GM23248 (cell line): ENCODE data around the gene ZNF219. TPM values are rescaled to one million over a fixed set of nuclear protein-coding genes. Genes with fewer than 3 reads are reported as not detected.
A peak's percentile ranks its signal among the peaks of the same experiment; 100 is the strongest.
"Not testable (repeated sequence)": the region's sequence is repeated elsewhere in the genome, so short reads cannot be mapped to it uniquely, and the experiment has no call there.

Source experiments
- DNase-seq: peaks from one replicate; pipeline ENCODE4 v3.0.0-alpha.2; 2015
- H2AFZ ChIP-seq: fragments of 200-600 bp; sonication (generic); 2 replicates; pipeline ENCODE4 v1.6.1; 2016; ENCODE audit warnings: antibody characterized with exemption
- H3F3A ChIP-seq: fragments of 200-600 bp; sonication (generic); 2 replicates; pipeline ENCODE4 v1.6.1; 2016; ENCODE audit warnings: mild to moderate bottlenecking, antibody characterized with exemption, mixed run types; ENCODE audit not compliant: insufficient read depth
- H3K27ac ChIP-seq: fragments of 200-600 bp; sonication (generic); 2 replicates; pipeline ENCODE4 v1.5.1; 2016; ENCODE audit warnings: mild to moderate bottlenecking
- H3K27me3 ChIP-seq: fragments of 200-600 bp; sonication (generic); replicated peaks from 2 replicates; pipeline ENCODE4 v1.6.1; 2016; ENCODE audit warnings: mild to moderate bottlenecking; ENCODE audit not compliant: insufficient read depth
- H3K36me3 ChIP-seq: fragments of 200-600 bp; sonication (generic); 2 replicates; pipeline ENCODE4 v1.6.1; 2016; ENCODE audit warnings: low read depth, mild to moderate bottlenecking
- H3K4me1 ChIP-seq: fragments of 200-600 bp; sonication (generic); 2 replicates; pipeline ENCODE4 v1.6.1; 2016; ENCODE audit warnings: mild to moderate bottlenecking; ENCODE audit not compliant: insufficient read depth
- H3K4me2 ChIP-seq: fragments of 200-600 bp; sonication (generic); one replicate; pipeline ENCODE4 v1.6.1; 2016; ENCODE audit warnings: mild to moderate bottlenecking; ENCODE audit not compliant: unreplicated experiment
- H3K4me3 ChIP-seq: fragments of 200-600 bp; sonication (generic); 2 replicates; pipeline ENCODE4 v1.5.1; 2016; ENCODE audit warnings: mild to moderate bottlenecking
- H3K79me2 ChIP-seq: fragments of 200-600 bp; sonication (generic); 2 replicates; pipeline ENCODE4 v1.6.1; 2016; ENCODE audit warnings: mild to moderate bottlenecking; ENCODE audit not compliant: insufficient read depth
- H3K9ac ChIP-seq: fragments of 200-600 bp; sonication (generic); 2 replicates; pipeline ENCODE4 v1.6.1; 2016; ENCODE audit warnings: mild to moderate bottlenecking
- H3K9me2 ChIP-seq: fragments of 200-600 bp; sonication (generic); 2 replicates; pipeline ENCODE4 v1.6.1; 2016; ENCODE audit warnings: mixed run types, mild to moderate bottlenecking, moderate library complexity; ENCODE audit not compliant: insufficient read depth
- H3K9me3 ChIP-seq: fragments of 200-600 bp; sonication (generic); one replicate; pipeline ENCODE4 v1.6.1; 2017; ENCODE audit warnings: low read depth
- H4K20me1 ChIP-seq: fragments of 200-600 bp; sonication (generic); 2 replicates; pipeline ENCODE4 v1.6.0; 2016; ENCODE audit not compliant: insufficient read depth
- EZH2 ChIP-seq: fragments of 200-600 bp; sonication (generic); IDR thresholded peaks from 2 replicates; pipeline ENCODE4 v1.6.1; 2018; ENCODE audit warnings: antibody characterized with exemption, mild to moderate bottlenecking; ENCODE audit not compliant: insufficient read depth, poor library complexity, severe bottlenecking
- EZH2phosphoT487 ChIP-seq: fragments of 200-600 bp; sonication (generic); IDR thresholded peaks from 2 replicates; pipeline ENCODE4 v1.6.1; 2018; ENCODE audit warnings: antibody characterized with exemption, moderate library complexity, mild to moderate bottlenecking, low read depth; ENCODE audit not compliant: insufficient read depth
- WGBS, 2 experiments: methylation state at CpG; one replicate each; pipeline ENCODE4 v1.1.6; 2015 to 2017; ENCODE audit warnings: low lambda C conversion rate in 2 of 2, low coverage in 1 of 2; ENCODE audit errors: missing lambda C conversion rate in 2 of 2; 5-methylcytosine and 5-hydroxymethylcytosine counted together
- in situ Hi-C: fragments of 300-500 bp; cut with MboI; formaldehyde crosslinking; loops from 2 replicates; pipeline ENCODE4 v1.15.0; 2020
- polyA plus RNA-seq: library from polyadenylated mRNA; unstranded; fragments of >200 nt; fragmentation: Nextera tagmentation; extraction: Ambion mirVana; gene quantifications from 2 replicates; pipeline ENCODE4 v1.2.1, GENCODE V29; 2016
- total RNA-seq: library from RNA; depleted of rRNA; stranded (reverse); fragments of >200 nt; shearing (Covaris generic); gene quantifications from 2 replicates; pipeline ENCODE4 v1.2.3, GENCODE V29; 2014

The ZNF219 gene
- total and polyA plus RNA-seq, 2 experiments from 2014 or later = 1.6 to 15.9 TPM

DNA sequence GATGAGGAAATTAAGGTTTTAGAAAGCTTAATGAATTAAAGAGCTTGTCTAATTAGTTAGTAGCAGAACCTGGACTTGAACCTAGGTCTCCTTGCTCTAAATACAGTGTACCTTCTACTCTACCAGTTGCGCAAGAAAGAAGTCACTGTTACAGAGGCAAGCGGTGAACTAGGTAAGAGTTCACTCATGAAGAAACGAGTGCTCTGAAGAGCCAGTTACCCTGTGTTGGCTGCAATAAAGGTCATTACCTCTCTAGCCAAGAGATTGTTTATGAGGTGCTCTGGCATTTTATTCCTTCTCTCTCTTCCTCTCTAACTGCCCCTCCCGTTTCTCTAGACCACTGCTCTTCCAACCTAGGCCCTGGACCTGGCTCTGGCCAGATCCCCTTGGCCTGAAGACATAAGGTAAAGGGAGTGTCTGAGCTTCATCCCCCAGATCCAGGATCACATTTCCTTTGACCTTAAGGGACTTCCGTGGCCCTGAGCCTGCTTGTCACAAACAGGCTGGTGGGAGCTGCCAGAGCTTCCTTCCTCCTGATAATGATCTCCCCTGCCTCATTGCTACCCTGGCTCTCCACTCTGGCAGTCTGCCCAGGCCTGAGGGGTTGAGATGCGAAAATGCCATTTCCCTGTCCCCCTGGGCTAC is 54.4 kb downstream of the ZNF219 start:
- H3K36me3 ChIP-seq = no peaks in the 10 kb centered on the region
- no peak for DNase-seq
- H2AFZ ChIP-seq = no peak overlapping the region
- no peaks in the 10 kb centered on the region for H4K20me1 ChIP-seq
- no peak overlapping the region for H3K27ac ChIP-seq
- in situ Hi-C loops = no loop called here
- no peak for TF ChIP-seq EZH2phosphoT487
- no peak for TF ChIP-seq EZH2
- WGBS, 2 experiments = 65 to 66% methylated on average over 6 of the region's 6 CpGs
- peaks cover 28% of the 10 kb centered on the region for H3K4me1 ChIP-seq
- no peaks in the 10 kb centered on the region for H3K9me3 ChIP-seq
- no peaks in the 10 kb centered on the region for H3K9me2 ChIP-seq
- peaks cover 20% of the 10 kb centered on the region for H3F3A ChIP-seq
- H3K4me2 ChIP-seq = no peak overlapping the region
- no peak overlapping the region for H3K4me3 ChIP-seq
- no peaks in the 10 kb centered on the region for H3K79me2 ChIP-seq
- no peak overlapping the region for H3K9ac ChIP-seq
- no peaks in the 10 kb centered on the region for H3K27me3 ChIP-seq

GRCh38 chr14:21043387-21043973 is 55.0 kb downstream of the ZNF219 start:
- TF ChIP-seq EZH2 = no peak
- TF ChIP-seq EZH2phosphoT487 = no peak
- Histone ChIP-seq H3K79me2 (no peaks in the 10 kb centered on the region), H3K27ac (no peak overlapping the region), H3K4me1 (peaks cover 27% of the 10 kb centered on the region), H3K4me3 (no peak overlapping the region), H3K27me3 (no peaks in the 10 kb centered on the region), H2AFZ (no peak overlapping the region), H3K4me2 (no peak overlapping the region), H3K9me2 (no peaks in the 10 kb centered on the region), H3K36me3 (no peaks in the 10 kb centered on the region), H3K9ac (no peak overlapping the region), H3K9me3 (no peaks in the 10 kb centered on the region), H4K20me1 (no peaks in the 10 kb centered on the region), H3F3A (peaks cover 14% of the 10 kb centered on the region)
- in situ Hi-C loops = no loop called here
- DNase-seq = no peak
- 70 to 75% methylated on average over 2 of the region's 2 CpGs for WGBS, 2 experiments

DNA sequence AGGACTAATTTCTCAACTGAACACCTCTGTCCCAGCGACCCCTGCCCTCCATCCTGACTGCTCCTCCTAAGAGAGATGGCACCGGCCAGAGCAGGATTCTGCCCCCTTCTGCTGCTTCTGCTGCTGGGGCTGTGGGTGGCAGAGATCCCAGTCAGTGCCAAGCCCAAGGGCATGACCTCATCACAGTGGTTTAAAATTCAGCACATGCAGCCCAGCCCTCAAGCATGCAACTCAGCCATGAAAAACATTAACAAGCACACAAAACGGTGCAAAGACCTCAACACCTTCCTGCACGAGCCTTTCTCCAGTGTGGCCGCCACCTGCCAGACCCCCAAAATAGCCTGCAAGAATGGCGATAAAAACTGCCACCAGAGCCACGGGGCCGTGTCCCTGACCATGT is 55.5 kb downstream of the ZNF219 start:
- no peak overlapping the region for H3K4me3 ChIP-seq
- H3K36me3 ChIP-seq = no peaks in the 10 kb centered on the region
- H2AFZ ChIP-seq = no peak overlapping the region
- no peaks in the 10 kb centered on the region for H3K27me3 ChIP-seq
- no peak for DNase-seq
- H3K9ac ChIP-seq = no peak overlapping the region
- TF ChIP-seq EZH2phosphoT487 (no peak), EZH2 (no peak)
- no peak overlapping the region for H3K27ac ChIP-seq
- H4K20me1 ChIP-seq = no peaks in the 10 kb centered on the region
- H3K4me1 ChIP-seq = peaks cover 22% of the 10 kb centered on the region
- H3F3A ChIP-seq = peaks cover 9% of the 10 kb centered on the region
- no peaks in the 10 kb centered on the region for H3K9me3 ChIP-seq
- no peak overlapping the region for H3K4me2 ChIP-seq
- WGBS, 2 experiments = 75 to 82% methylated on average over 8 of the region's 8 CpGs
- H3K79me2 ChIP-seq = no peaks in the 10 kb centered on the region
- in situ Hi-C loops = no loop called here
- no peaks in the 10 kb centered on the region for H3K9me2 ChIP-seq

DNA sequence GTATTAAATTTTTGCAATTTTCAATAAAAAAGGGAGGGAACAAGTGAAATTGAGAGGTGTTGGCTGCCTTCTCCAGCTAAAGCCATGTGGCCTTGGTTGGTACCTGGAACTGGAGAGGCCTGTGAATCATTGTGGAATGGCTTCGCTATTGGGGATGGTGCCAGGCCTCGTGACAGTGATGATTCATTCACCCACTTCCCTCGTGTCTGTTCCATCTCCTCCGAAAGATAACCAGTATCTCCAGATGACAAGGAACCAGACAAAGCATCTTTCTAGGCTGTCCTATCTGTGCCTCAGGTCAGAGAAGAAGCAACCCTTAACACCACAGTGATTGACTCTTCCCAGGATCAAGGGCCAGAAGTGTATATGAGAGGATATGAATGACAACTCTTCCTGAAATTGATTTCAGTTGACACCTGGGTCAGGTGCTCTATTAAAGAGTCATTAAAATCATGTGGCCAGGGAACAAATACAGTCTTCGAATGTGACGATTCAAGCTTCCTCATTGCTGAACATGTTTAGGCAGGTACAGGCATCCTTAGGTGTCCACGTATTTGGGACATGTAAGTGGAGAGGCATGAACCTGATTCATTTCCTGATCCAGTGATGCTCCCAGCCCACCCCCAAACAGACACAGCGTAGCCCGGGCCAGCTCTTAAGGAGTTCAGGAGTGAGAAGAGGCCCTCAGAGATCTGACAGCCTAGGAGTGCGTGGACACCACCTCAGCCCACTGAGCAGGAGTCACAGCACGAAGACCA is 56.6 kb downstream of the ZNF219 start, which contains the start of gene RNASE7:
Gene RNASE7 (plus strand): TSS at position 687 of the 758 bp plus-strand sequence. CDS start 631 bp downstream, outside the sequence.
- no peaks in the 10 kb centered on the region for H3K9me3 ChIP-seq
- in situ Hi-C loops = no loop called here

GRCh38 chr14:21040941-21041340 is 57.5 kb downstream of the ZNF219 start:
- H3K36me3 ChIP-seq, H3K9me2 ChIP-seq, H2AFZ ChIP-seq, H3K27me3 ChIP-seq, H3F3A ChIP-seq, DNase-seq, H3K9me3 ChIP-seq, H3K79me2 ChIP-seq, H4K20me1 ChIP-seq, H3K27ac ChIP-seq, H3K4me2 ChIP-seq, H3K9ac ChIP-seq, in situ Hi-C loops, H3K4me3 ChIP-seq: not testable (repeated sequence)
- H3K4me1 ChIP-seq = peaks cover 13% of the 10 kb centered on the region
- 72 to 75% methylated on average over 3 of the region's 3 CpGs for WGBS, 2 experiments

More for the DNA sequence above, 56.6 kb downstream of the ZNF219 start, which contains the start of gene RNASE7:
- Histone ChIP-seq H3K4me2 (no peak within 1 kb of the TSS), H3F3A (no peaks in the 10 kb centered on the region), H2AFZ (no peak within 1 kb of the TSS), H3K4me3 (no peak within 1 kb of the TSS), H3K36me3 (no peaks in the 10 kb centered on the region), H3K4me1 (peaks cover 13% of the 10 kb centered on the region), H3K9ac (no peak within 1 kb of the TSS), H3K27me3 (no peaks in the 10 kb centered on the region), H4K20me1 (no peaks in the 10 kb centered on the region), H3K9me2 (no peaks in the 10 kb centered on the region), H3K27ac (no peak within 1 kb of the TSS), H3K79me2 (no peaks in the 10 kb centered on the region)
- WGBS, 2 experiments = 58 to 65% methylated on average over 11 of the region's 11 CpGs
- no peak for TF ChIP-seq EZH2phosphoT487
- no peak for TF ChIP-seq EZH2
- DNase-seq = peak; percentile 76
